Breast epithelium (tissue), 3 donors: Measurements from ENCODE around the gene LAMB4.

Source experiments
- CTCF ChIP-seq, 3 donors: fragments of 450-650 bp; IDR thresholded peaks; one replicate each; pipeline ENCODE4 v1.5.1; 2016 to 2017; ENCODE audit warnings: antibody characterized with exemption in 3 of 3, mild to moderate bottlenecking in 3 of 3, moderate library complexity in 3 of 3
- POLR2A ChIP-seq: fragments of 450-650 bp; IDR thresholded peaks from one replicate; pipeline ENCODE4 v1.6.1; 2016; ENCODE audit warnings: antibody characterized with exemption, mild to moderate bottlenecking, moderate library complexity

GRCh38 chr7:108029034-108029433 lies 101.1 kb downstream of the LAMB4 start:
- TF ChIP-seq POLR2A (no peak), CTCF (IDR thresholded peaks at IDR 0.05) (no peak)
